GM12878 (cell line): ENCODE measurements around the gene APCDD1L. TPM values are rescaled to one million over a fixed set of nuclear protein-coding genes. Genes with fewer than 3 reads are reported as not detected.

Experiments
- ATAC-seq: fragments of 200-7000 bp; cut with Tn5 transposase; 3 replicates; pipeline ENCODE4 v1.9.1; 2020; ENCODE audit warnings: mild to moderate bottlenecking, moderate library complexity
- BruUV-seq: library from RNA; stranded (reverse); fragments of 400-500 nt; replicated peaks from 2 replicates; lab custom pipeline; 2021; lab: Mats Ljungman, UMichigan
- CTCF ChIA-PET: fragments of 300-600 bp; sonication (Branson Sonifier 250); formaldehyde crosslinking; extraction: SDS; loops from one replicate; lab custom pipeline; 2021; ENCODE audit warnings: inconsistent platforms; lab: Yijun Ruan, JAX
- POLR2A ChIA-PET: fragments of 350-600 bp; formaldehyde crosslinking; extraction: SDS; loops from one replicate; lab custom pipeline; 2021; ENCODE audit warnings: inconsistent platforms; lab: Charles Lee
- RAD21 ChIA-PET: fragments of 300-600 bp; sonication (Branson Sonifier 250); formaldehyde crosslinking; loops from one replicate; lab custom pipeline; 2023; ENCODE audit warnings: antibody characterized with exemption; ENCODE audit not compliant: unreplicated experiment; lab: Charles Lee
- SMC1A ChIA-PET: fragments of 300-600 bp; sonication (Branson Sonifier 250); formaldehyde crosslinking; loops from one replicate; lab custom pipeline; 2023; ENCODE audit not compliant: unreplicated experiment, uncharacterized antibody; lab: Charles Lee
- DNase-seq: peaks from one replicate; pipeline ENCODE4 v3.0.0-alpha.2; 2011; ENCODE audit warnings: low read depth, low spot score
- FAIRE-seq: peaks from 3 replicates; lab custom pipeline; 2011; peaks lifted over from hg19 to GRCh38; lab: Jason Lieb, UNC
- H2AFZ ChIP-seq: 2 replicates; pipeline ENCODE4 v1.6.0; 2011; ENCODE audit warnings: low read depth, low read length, control low read depth; ENCODE audit not compliant: control insufficient read depth
- H3K27ac ChIP-seq: 2 replicates; pipeline ENCODE4 v1.5.1; 2011; ENCODE audit warnings: control low read depth; ENCODE audit not compliant: control insufficient read depth, insufficient read depth
- H3K27me3 ChIP-seq, 2 experiments: replicated peaks in 1 of 2; 2 replicates each; pipeline versions ENCODE4 v1.6.0 to v1.6.1; 2011; ENCODE audit warnings: low read length in 1 of 2; ENCODE audit not compliant: control insufficient read depth in 2 of 2, insufficient read depth in 2 of 2
- H3K36me3 ChIP-seq, 2 experiments: 2 replicates each; pipeline ENCODE4 v1.5.1; 2011; ENCODE audit warnings: low read length in 1 of 2; ENCODE audit not compliant: control insufficient read depth in 2 of 2, insufficient read depth in 2 of 2
- H3K4me1 ChIP-seq: 2 replicates; pipeline ENCODE4 v1.6.1; 2011; ENCODE audit warnings: mild to moderate bottlenecking, low read length, moderate library complexity, mixed read lengths; ENCODE audit not compliant: control insufficient read depth, insufficient read depth
- H3K4me2 ChIP-seq: 2 replicates; pipeline ENCODE4 v1.6.0; 2011; ENCODE audit warnings: control low read depth; ENCODE audit not compliant: control insufficient read depth, insufficient read depth
- H3K4me3 ChIP-seq: fragments of 200-600 bp; sonication (generic); 2 replicates; pipeline ENCODE4 v1.5.1; 2016
- H3K79me2 ChIP-seq: 2 replicates; pipeline ENCODE4 v1.6.0; 2011; ENCODE audit warnings: low read length; ENCODE audit not compliant: control insufficient read depth, insufficient read depth
- H3K9ac ChIP-seq: 2 replicates; pipeline ENCODE4 v1.8.0; 2011; ENCODE audit warnings: low read length, control low read depth, mixed read lengths; ENCODE audit not compliant: control insufficient read depth, insufficient read depth
- H3K9me3 ChIP-seq: replicated peaks from 3 replicates; pipeline ENCODE4 v1.5.1; 2011; ENCODE audit warnings: mild to moderate bottlenecking, low read length; ENCODE audit not compliant: control insufficient read depth, insufficient read depth
- H4K20me1 ChIP-seq: 2 replicates; pipeline ENCODE4 v1.6.0; 2011; ENCODE audit not compliant: control insufficient read depth, insufficient read depth
- BACH1 ChIP-seq: fragments of 450-650 bp; IDR thresholded peaks from 2 replicates; pipeline ENCODE4 v1.6.1; 2017; ENCODE audit warnings: mild to moderate bottlenecking, borderline replicate concordance
- BMI1 ChIP-seq: fragments of 450-650 bp; IDR thresholded peaks from 2 replicates; pipeline ENCODE4 v1.6.1; 2016; ENCODE audit warnings: mild to moderate bottlenecking, moderate library complexity, borderline replicate concordance
- BRCA1 ChIP-seq: IDR thresholded peaks from 2 replicates; pipeline ENCODE4 v1.6.1; 2011; ENCODE audit warnings: low read depth, low read length, improper control_type of control experiment
- CBX3 ChIP-seq: fragments of 200-600 bp; sonication (generic); IDR thresholded peaks from 2 replicates; pipeline ENCODE4 v1.6.1; 2016; ENCODE audit warnings: low read depth, borderline replicate concordance
- CREB1 ChIP-seq: IDR thresholded peaks from 2 replicates; pipeline ENCODE4 v1.6.1; 2012; ENCODE audit warnings: low read depth, mild to moderate bottlenecking, inconsistent platforms
- ESRRA ChIP-seq: IDR thresholded peaks from 2 replicates; pipeline ENCODE4 v1.6.1; 2012; ENCODE audit warnings: mild to moderate bottlenecking, low read length, improper control_type of control experiment
- EZH2 ChIP-seq: IDR thresholded peaks from 2 replicates; pipeline ENCODE4 v1.6.1; 2012; ENCODE audit warnings: low read depth, mild to moderate bottlenecking, control low read depth, inconsistent platforms, low read length, borderline replicate concordance; ENCODE audit not compliant: control insufficient read depth
- GATAD2B ChIP-seq: fragments of 450-650 bp; conservative IDR thresholded peaks from 2 replicates; pipeline ENCODE4 v1.6.1; 2017; ENCODE audit warnings: low read depth, mild to moderate bottlenecking, moderate library complexity
- JUNB ChIP-seq: IDR thresholded peaks from 2 replicates; pipeline ENCODE4 v1.6.1; 2016; ENCODE audit warnings: antibody characterized with exemption, mild to moderate bottlenecking
- KDM1A ChIP-seq: fragments of 200-600 bp; sonication (generic); IDR thresholded peaks from 2 replicates; pipeline ENCODE4 v1.6.1; 2016; ENCODE audit warnings: borderline replicate concordance
- MEF2B ChIP-seq: fragments of 450-650 bp; IDR thresholded peaks from 2 replicates; pipeline ENCODE4 v1.6.1; 2018; ENCODE audit warnings: mild to moderate bottlenecking, moderate library complexity; ENCODE audit not compliant: partially characterized antibody, poor library complexity, severe bottlenecking
- PAX8 ChIP-seq: fragments of 450-650 bp; IDR thresholded peaks from 2 replicates; pipeline ENCODE4 v1.6.1; 2017; ENCODE audit warnings: mild to moderate bottlenecking, moderate library complexity
- SIN3A ChIP-seq: IDR thresholded peaks from 2 replicates; pipeline ENCODE4 v1.6.1; 2012; ENCODE audit warnings: low read depth, low read length, improper control_type of control experiment
- TARDBP ChIP-seq: IDR thresholded peaks from 2 replicates; pipeline ENCODE4 v1.6.1; 2016; ENCODE audit warnings: borderline replicate concordance
- ZBTB33 ChIP-seq: fragments of 450-650 bp; IDR thresholded peaks from 2 replicates; pipeline ENCODE4 v1.6.1; 2017; ENCODE audit warnings: mild to moderate bottlenecking
- WGBS: methylation state at CpG from one replicate; pipeline ENCODE4 v1.1.6; 2016; ENCODE audit warnings: low lambda C conversion rate; ENCODE audit not compliant: insufficient replicate concordance, insufficient coverage; ENCODE audit errors: missing lambda C conversion rate; 5-methylcytosine and 5-hydroxymethylcytosine counted together
- in situ Hi-C: fragments of 300-500 bp; cut with MboI; formaldehyde crosslinking; loops from 9 replicates; pipeline ENCODE4 v1.14.3; 2018; ENCODE audit warnings: mixed read lengths
- intact Hi-C: fragments of 100-400 bp; cut with micrococcal nuclease; formaldehyde crosslinking; loops from one replicate; pipeline ENCODE4 v1.14.2; 2022; ENCODE audit not compliant: unreplicated experiment
- polyA plus RNA-seq, 11 experiments: library from polyadenylated mRNA; depleted of rRNA in 4 of 11; unstranded in 6 of 11; stranded (reverse) in 5 of 11; fragments of >200 nt; fragmentation: Nextera tagmentation in 4 of 11; fragmentation: Illumina TruSeq in 1 of 11; extraction: Ambion mirVana in 4 of 11; extraction: Trizol in 1 of 11; gene quantifications; 1 replicate in 1 of 11; 2 replicates in 10 of 11; pipeline versions ENCODE4 v1.2.1 to v1.2.3, GENCODE V29; 2011 to 2016; ENCODE audit warnings: inconsistent platforms in 2 of 11, missing spikeins in 2 of 11, low read depth in 1 of 11
- total RNA-seq, 4 experiments: library from RNA; depleted of rRNA in 3 of 4; stranded (reverse); fragments of >200 nt in 3 of 4; fragmentation: Illumina TruSeq in 1 of 4; extraction: Trizol in 1 of 4; gene quantifications; 2 replicates each; pipeline versions ENCODE4 v1.2.1 to v1.2.3, GENCODE V29; 2013 to 2021

The APCDD1L gene
- total and polyA plus RNA-seq, 10 of the 15 experiments (the other 5 are each of a cell fraction or from before 2014, with no cell fraction given): 0.14 to 0.50 TPM; not detected in 8

- Histone ChIP-seq H3K27ac (no peak overlapping the region), H3K9ac (no peak overlapping the region), H4K20me1 (no peaks in the 10 kb centered on the region), H3K4me1 (no peaks in the 10 kb centered on the region), H3K9me3 (no peaks in the 10 kb centered on the region), H2AFZ (no peak overlapping the region), H3K79me2 (no peaks in the 10 kb centered on the region), H3K4me2 (no peak overlapping the region), H3K27me3 (no peaks in the 10 kb centered on the region; a peak in 1 of 4 replicates), H3K4me3 (no peak overlapping the region), H3K36me3 (no peaks in the 10 kb centered on the region)
- in situ Hi-C loops (no loop called here), intact Hi-C loops (no loop called here)
- WGBS: 38% methylated on average over 19 of the region's 19 CpGs
- no peak for FAIRE-seq
- no peak for ATAC-seq
- TF ChIP-seq CREB1 (no peak), BACH1 (no peak), CBX3 (no peak), GATAD2B (no peak), ESRRA (no peak), TARDBP (no peak), ZBTB33 (no peak), PAX8 (no peak), JUNB (no peak), SIN3A (no peak), MEF2B (no peak), EZH2 (no peak), KDM1A (no peak), BRCA1 (no peak), BMI1 (no peak)
- BruUV-seq: no TSS peak
- RAD21 ChIA-PET: no interaction called here
- POLR2A ChIA-PET: no interaction called here
- CTCF ChIA-PET: no interaction called here
- DNase-seq: no peak
- SMC1A ChIA-PET: no interaction called here
Observed at GRCh38 chr20:58546756-58547622, 31.8 kb upstream of the APCDD1L start.
